GM21576 (cell line): ENCODE results near the gene NTNG2.
A peak's percentile ranks its signal among the peaks of the same experiment; 100 is the strongest.

ENCODE experiments used
- ATAC-seq: cut with Tn5 transposase; IDR thresholded peaks from one replicate; pipeline ENCODE4 v1.9.1; 2021; ENCODE audit warnings: mild to moderate bottlenecking, moderate library complexity; ENCODE audit not compliant: unreplicated experiment

Gene NTNG2

GRCh38 chr9:132233138-132233537 lies 71.3 kb downstream of the NTNG2 start:
- ATAC-seq, result no peak

- no peak for ATAC-seq
Observed at GRCh38 chr9:132234535-132234934, 72.7 kb downstream of the NTNG2 start.

GRCh38 chr9:132235125-132235524 lies 73.3 kb downstream of the NTNG2 start:
- ATAC-seq, result no peak

- ATAC-seq, result no peak
Observed at GRCh38 chr9:132235894-132236661, 74.2 kb downstream of the NTNG2 start.

GRCh38 chr9:132236662-132237311 lies 74.9 kb downstream of the NTNG2 start:
- no peak for ATAC-seq

- ATAC-seq, result no peak
Observed at GRCh38 chr9:132237481-132237880, 75.6 kb downstream of the NTNG2 start.

GRCh38 chr9:132238026-132238972 lies 76.4 kb downstream of the NTNG2 start:
- ATAC-seq, result no peak

- ATAC-seq, result no peak
Observed at GRCh38 chr9:132238992-132239391, 77.1 kb downstream of the NTNG2 start.

- no peak for ATAC-seq
Observed at GRCh38 chr9:132239518-132239917, 77.7 kb downstream of the NTNG2 start.

GRCh38 chr9:132239999-132240840 lies 78.4 kb downstream of the NTNG2 start:
- ATAC-seq, result no peak

- ATAC-seq, result peak; percentile 70
Observed at GRCh38 chr9:132240841-132241482, 79.1 kb downstream of the NTNG2 start.

- peak; percentile 1 for ATAC-seq
Observed at GRCh38 chr9:132241483-132241839, 79.6 kb downstream of the NTNG2 start.

GRCh38 chr9:132241840-132242620 lies 80.2 kb downstream of the NTNG2 start:
- ATAC-seq, result no peak

GRCh38 chr9:132242621-132243155 lies 80.8 kb downstream of the NTNG2 start:
- no peak for ATAC-seq

- ATAC-seq, result no peak
Observed at GRCh38 chr9:132243156-132244074, 81.6 kb downstream of the NTNG2 start.

GRCh38 chr9:132244582-132245455 lies 83.0 kb downstream of the NTNG2 start:
- ATAC-seq, result no peak

GRCh38 chr9:132245465-132245864 lies 83.6 kb downstream of the NTNG2 start:
- no peak for ATAC-seq
